CD4-positive, alpha-beta T cell (primary cell): Measurements from ENCODE around the gene PPIE. TPM values are rescaled to one million over a fixed set of nuclear protein-coding genes. Genes with fewer than 3 reads are reported as not detected.

Source experiments
- ATAC-seq: fragments of 200-7000 bp; cut with Tn5 transposase; one replicate; pipeline ENCODE4 v1.10.0; 2022; ENCODE audit warnings: mild to moderate bottlenecking; ENCODE audit not compliant: poor library complexity
- CTCF ChIA-PET: fragments of 350-600 bp; sonication (Branson Sonifier 250); formaldehyde crosslinking; loops from one replicate; lab custom pipeline; 2021; ENCODE audit warnings: antibody characterized with exemption, inconsistent platforms; lab: Charles Lee
- POLR2A ChIA-PET: fragments of 350-600 bp; sonication (Branson Sonifier 250); formaldehyde crosslinking; loops from one replicate; lab custom pipeline; 2021; ENCODE audit warnings: antibody characterized with exemption, inconsistent platforms; lab: Charles Lee
- DNase-seq, 14 experiments: peaks; one replicate each; pipeline ENCODE4 v3.0.0-alpha.2; 2013 to 2020; ENCODE audit warnings: mixed read lengths in 2 of 14
- H3K27ac ChIP-seq, 2 donors: one replicate each; pipeline versions ENCODE4 v1.5.1 to v1.7.0; 2013; ENCODE audit warnings: low read length in 2 of 2, low read depth in 1 of 2, mild to moderate bottlenecking in 1 of 2
- H3K27me3 ChIP-seq, 2 experiments: 1 replicate in 1 of 2; 2 replicates in 1 of 2; pipeline versions ENCODE4 v1.6.1 to v1.7.0; 2013; ENCODE audit warnings: low read length in 2 of 2, control low read depth in 1 of 2, mild to moderate bottlenecking in 1 of 2, moderate library complexity in 1 of 2; ENCODE audit not compliant: insufficient read depth in 2 of 2, control insufficient read depth in 1 of 2
- H3K36me3 ChIP-seq: one replicate; pipeline ENCODE4 v1.6.1; 2013; ENCODE audit warnings: low read length, control low read depth; ENCODE audit not compliant: insufficient read depth
- H3K4me1 ChIP-seq: one replicate; pipeline ENCODE4 v1.6.1; 2013; ENCODE audit warnings: low read length, control low read depth; ENCODE audit not compliant: insufficient read depth
- H3K4me3 ChIP-seq: one replicate; pipeline ENCODE4 v1.5.1; 2013; ENCODE audit warnings: mild to moderate bottlenecking, low read length, moderate library complexity
- H3K9me3 ChIP-seq, 2 experiments: 1 replicate in 1 of 2; 2 replicates in 1 of 2; pipeline versions ENCODE4 v1.6.1 to v1.7.0; 2013; ENCODE audit warnings: low read length in 2 of 2, mild to moderate bottlenecking in 2 of 2, control low read depth in 1 of 2, moderate library complexity in 1 of 2; ENCODE audit not compliant: control insufficient read depth in 1 of 2, insufficient read depth in 1 of 2
- H3K27ac Mint-ChIP-seq: one replicate; pipeline ENCODE4 v1.8.0; 2020; ENCODE audit warnings: mixed read lengths
- H3K27me3 Mint-ChIP-seq: one replicate; pipeline ENCODE4 v1.8.0; 2021; ENCODE audit warnings: mixed read lengths
- H3K36me3 Mint-ChIP-seq: one replicate; pipeline ENCODE4 v1.8.0; 2021; ENCODE audit warnings: low read depth, mixed read lengths
- H3K4me1 Mint-ChIP-seq: one replicate; pipeline ENCODE4 v1.8.0; 2021; ENCODE audit warnings: low read depth, mixed read lengths
- H3K4me3 Mint-ChIP-seq: one replicate; pipeline ENCODE4 v1.8.0; 2020; ENCODE audit warnings: mild to moderate bottlenecking, mixed read lengths
- H3K9me3 Mint-ChIP-seq: one replicate; pipeline ENCODE4 v1.8.0; 2020; ENCODE audit warnings: mixed read lengths
- intact Hi-C, 2 experiments: fragments of 100-400 bp; cut with DNase I in 1 of 2; cut with micrococcal nuclease in 1 of 2; formaldehyde crosslinking; loops; one replicate each; pipeline versions ENCODE4 v1.15.1 to v1.9.0; 2023 to 2025; cut with DNase I, micrococcal nuclease
- total RNA-seq, 174 experiments: library from RNA in 2 of 174; stranded (reverse) in 2 of 174; gene quantifications; one replicate each; pipeline ENCODE4 v1.2.3 and lab custom pipeline; 2021 to 2026
- TF ChIP-seq, protein P1 (sequence below): fragments of 200-600 bp; IDR thresholded peaks from one replicate; pipeline ENCODE4 v1.8.0; 2022; ENCODE audit warnings: antibody characterized with exemption, mild to moderate bottlenecking

Gene PPIE
- total RNA-seq, 2 experiments from 2014 or later = 45.0 to 46.7 TPM

DNA sequence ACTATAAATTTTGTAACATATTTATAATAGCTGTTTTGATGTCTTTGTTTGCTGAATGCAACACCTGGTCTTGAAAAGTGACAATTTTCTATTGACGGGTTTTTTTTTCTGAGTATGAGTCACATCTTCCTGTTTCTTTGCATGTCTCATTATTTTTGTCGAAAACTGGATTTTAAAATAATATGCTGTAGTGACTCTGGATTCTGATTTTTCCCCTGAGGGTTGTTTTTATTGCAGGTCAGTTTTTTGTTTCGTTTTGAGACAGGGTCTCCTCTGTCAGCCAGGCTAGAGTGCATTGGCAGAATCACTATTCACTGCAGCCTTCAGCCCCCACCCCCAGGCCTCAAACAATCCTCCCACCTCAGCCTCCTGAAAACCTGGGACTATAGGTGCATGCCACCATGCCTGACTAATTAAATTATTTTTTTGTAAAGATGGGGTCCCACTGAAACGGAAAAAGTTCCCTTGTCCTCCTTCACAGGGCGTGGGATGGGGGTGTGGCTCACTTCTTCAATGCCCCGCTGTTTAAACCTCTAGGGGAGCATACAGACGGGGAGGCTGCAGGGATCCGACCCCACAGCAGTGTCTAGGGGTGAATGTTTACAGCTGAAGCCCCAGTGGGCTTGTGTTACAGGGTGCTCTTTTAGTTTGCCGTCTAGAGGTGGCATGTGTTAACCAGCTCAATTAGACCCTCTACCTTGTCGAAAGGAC, 11.3 kb upstream of the PPIE start:
- CTCF ChIA-PET = no interaction called here

DNA sequence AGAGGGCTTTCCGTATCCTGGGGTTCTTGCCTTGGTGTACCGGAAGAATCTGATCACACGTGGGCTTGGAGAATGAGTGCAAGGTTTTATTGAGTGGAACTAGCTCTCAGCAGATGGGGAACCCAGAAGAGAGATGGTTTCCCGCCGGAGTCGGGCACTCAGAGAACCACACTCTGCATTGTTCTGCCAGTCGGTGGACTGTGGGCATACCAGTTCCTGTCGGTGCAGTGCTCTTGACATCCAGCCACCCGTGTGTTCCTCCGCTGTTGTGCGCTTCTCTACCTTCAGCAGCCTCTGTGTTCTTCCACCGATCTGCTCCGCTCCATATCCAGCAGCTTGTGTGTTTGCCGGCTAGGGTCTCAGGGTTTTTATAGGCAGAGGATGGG, 10.8 kb upstream of the PPIE start:
- no peaks in the 10 kb centered on the region for H3K4me1 ChIP-seq
- POLR2A ChIA-PET = no interaction called here
- H3K27me3 Mint-ChIP-seq = peaks cover 77% of the 10 kb centered on the region
- H3K4me3 ChIP-seq = no peak overlapping the region
- no peaks in the 10 kb centered on the region for H3K9me3 Mint-ChIP-seq
- peaks cover 29 to 54% of the 10 kb centered on the region in 2 experiments for H3K27me3 ChIP-seq
- no peak for DNase-seq
- no peaks in the 10 kb centered on the region for H3K36me3 ChIP-seq
- no peaks in the 10 kb centered on the region for H3K4me1 Mint-ChIP-seq
- no peak for ATAC-seq
- H3K9me3 ChIP-seq = no peaks in the 10 kb centered on the region
- H3K27ac Mint-ChIP-seq = no peak overlapping the region
- H3K4me3 Mint-ChIP-seq = no peak overlapping the region
- TF ChIP-seq, protein P1, sequence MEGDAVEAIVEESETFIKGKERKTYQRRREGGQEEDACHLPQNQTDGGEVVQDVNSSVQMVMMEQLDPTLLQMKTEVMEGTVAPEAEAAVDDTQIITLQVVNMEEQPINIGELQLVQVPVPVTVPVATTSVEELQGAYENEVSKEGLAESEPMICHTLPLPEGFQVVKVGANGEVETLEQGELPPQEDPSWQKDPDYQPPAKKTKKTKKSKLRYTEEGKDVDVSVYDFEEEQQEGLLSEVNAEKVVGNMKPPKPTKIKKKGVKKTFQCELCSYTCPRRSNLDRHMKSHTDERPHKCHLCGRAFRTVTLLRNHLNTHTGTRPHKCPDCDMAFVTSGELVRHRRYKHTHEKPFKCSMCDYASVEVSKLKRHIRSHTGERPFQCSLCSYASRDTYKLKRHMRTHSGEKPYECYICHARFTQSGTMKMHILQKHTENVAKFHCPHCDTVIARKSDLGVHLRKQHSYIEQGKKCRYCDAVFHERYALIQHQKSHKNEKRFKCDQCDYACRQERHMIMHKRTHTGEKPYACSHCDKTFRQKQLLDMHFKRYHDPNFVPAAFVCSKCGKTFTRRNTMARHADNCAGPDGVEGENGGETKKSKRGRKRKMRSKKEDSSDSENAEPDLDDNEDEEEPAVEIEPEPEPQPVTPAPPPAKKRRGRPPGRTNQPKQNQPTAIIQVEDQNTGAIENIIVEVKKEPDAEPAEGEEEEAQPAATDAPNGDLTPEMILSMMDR = no peak
- H3K27ac ChIP-seq = no peak overlapping the region
- intact Hi-C loops = no loop called here
- CTCF ChIA-PET = no interaction called here
- H3K36me3 Mint-ChIP-seq = no peaks in the 10 kb centered on the region

More for the DNA sequence above, 11.3 kb upstream of the PPIE start:
- Histone ChIP-seq H3K27me3 (peaks cover 24 to 49% of the 10 kb centered on the region in 2 experiments), H3K27ac (no peak overlapping the region), H3K9me3 (no peaks in the 10 kb centered on the region), H3K36me3 (no peaks in the 10 kb centered on the region), H3K4me1 (no peaks in the 10 kb centered on the region), H3K4me3 (no peak overlapping the region)
- Mint-ChIP-seq H3K27ac (no peak overlapping the region), H3K4me1 (no peaks in the 10 kb centered on the region), H3K27me3 (peaks cover 71% of the 10 kb centered on the region), H3K4me3 (no peak overlapping the region), H3K9me3 (no peaks in the 10 kb centered on the region), H3K36me3 (no peaks in the 10 kb centered on the region)
- DNase-seq (no peak), ATAC-seq (no peak)
- POLR2A ChIA-PET = no interaction called here
- intact Hi-C loops = no loop called here
- TF ChIP-seq, protein P1 = no peak

DNA sequence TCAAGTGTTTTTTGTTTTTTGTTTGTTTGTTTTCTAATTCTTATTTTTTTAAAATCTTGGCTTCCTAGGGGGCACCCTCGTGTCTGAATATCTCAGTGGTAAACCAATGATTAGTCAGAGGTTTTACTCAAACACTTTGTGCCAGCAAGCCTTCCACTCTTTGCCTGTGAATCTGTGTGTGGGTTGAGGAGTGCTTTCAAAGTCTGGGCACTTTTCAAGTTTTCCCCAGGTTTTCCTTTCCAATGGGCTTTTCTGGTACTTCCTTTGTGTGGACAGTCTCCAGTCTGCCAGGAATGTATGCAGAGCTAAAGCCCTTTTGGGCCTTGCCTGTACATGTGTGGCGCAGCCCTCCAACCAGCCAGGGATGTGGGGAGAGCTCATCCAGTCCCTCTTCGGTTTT, 9.7 kb upstream of the PPIE start:
- intact Hi-C loops = no loop called here
- no peaks in the 10 kb centered on the region for H3K9me3 ChIP-seq
- CTCF ChIA-PET = no interaction called here
- no peaks in the 10 kb centered on the region for H3K4me1 ChIP-seq
- DNase-seq = no peak
- peaks cover 34 to 64% of the 10 kb centered on the region in 2 experiments for H3K27me3 ChIP-seq
- H3K9me3 Mint-ChIP-seq = no peaks in the 10 kb centered on the region
- no peaks in the 10 kb centered on the region for H3K4me1 Mint-ChIP-seq
- H3K36me3 ChIP-seq = no peaks in the 10 kb centered on the region
- H3K27ac ChIP-seq = no peak overlapping the region
- H3K27ac Mint-ChIP-seq = no peak overlapping the region
- H3K27me3 Mint-ChIP-seq = peaks cover 86% of the 10 kb centered on the region
- H3K4me3 Mint-ChIP-seq = no peak overlapping the region
- ATAC-seq = no peak
- H3K36me3 Mint-ChIP-seq = no peaks in the 10 kb centered on the region
- no peak overlapping the region for H3K4me3 ChIP-seq
- POLR2A ChIA-PET = interaction anchor here (1.4 kb wide), 1 partner anchor 9 kb away, joined by 5 read pairs; the partner anchor contains the start of gene PPIE
- TF ChIP-seq, protein P1 = no peak
